A549 (cell line): ENCODE measurements around the gene FAM174C. TPM values are rescaled to one million over a fixed set of nuclear protein-coding genes. Genes with fewer than 3 reads are reported as not detected.

Source experiments
- ATAC-seq, 2 experiments: fragments of 200-7000 bp in 1 of 2; fragments of >200 bp in 1 of 2; cut with Nextera tagmentation in 1 of 2; cut with Tn5 transposase in 1 of 2; 3 replicates each; pipeline versions ENCODE4 v1.8.0 to v1.9.1; 2018 to 2020; ENCODE audit warnings: mild to moderate bottlenecking in 1 of 2, moderate library complexity in 1 of 2
- CTCF ChIA-PET: fragments of 300-600 bp; sonication (Branson Sonifier 250); formaldehyde crosslinking; extraction: SDS; loops from one replicate; lab custom pipeline; 2021; ENCODE audit warnings: antibody characterized with exemption, inconsistent platforms; lab: Yijun Ruan, JAX
- POLR2A ChIA-PET: fragments of 350-600 bp; formaldehyde crosslinking; extraction: SDS; loops from one replicate; lab custom pipeline; 2021; ENCODE audit warnings: antibody characterized with exemption, inconsistent platforms; lab: Yijun Ruan, JAX
- DNase-seq, 2 experiments: peaks; one replicate each; pipeline versions ENCODE4 v3.0.0 to v3.0.0-alpha.2; 2011 to 2016; ENCODE audit warnings: low read depth in 1 of 2, low spot score in 1 of 2
- FAIRE-seq: peaks from 2 replicates; lab custom pipeline; 2011; peaks lifted over from hg19 to GRCh38; lab: Jason Lieb, UNC
- H3K27ac ChIP-seq, 2 experiments: fragments of >200 bp; sonication (Bioruptor Twin); formaldehyde crosslinking; 3 replicates each; pipeline ENCODE4 v1.5.1; 2016 to 2017
- H3K4me1 ChIP-seq: fragments of >200 bp; sonication (Bioruptor Twin); formaldehyde crosslinking; 3 replicates; pipeline ENCODE4 v1.6.1; 2016
- H3K4me2 ChIP-seq: fragments of >200 bp; sonication (Bioruptor Twin); formaldehyde crosslinking; 3 replicates; pipeline ENCODE4 v1.6.1; 2016
- H3K4me3 ChIP-seq: fragments of >200 bp; sonication (Bioruptor Twin); formaldehyde crosslinking; 3 replicates; pipeline ENCODE4 v1.5.1; 2016
- H3K9me3 ChIP-seq: fragments of >200 bp; sonication (Bioruptor Twin); formaldehyde crosslinking; 3 replicates; pipeline ENCODE4 v1.6.1; 2016
- CBX2 ChIP-seq: fragments of 200-600 bp; sonication (generic); IDR thresholded peaks from 2 replicates; pipeline ENCODE4 v1.6.1; 2016; ENCODE audit warnings: low read depth, mild to moderate bottlenecking, borderline replicate concordance
- EHMT2 ChIP-seq: fragments of 200-600 bp; sonication (generic); IDR thresholded peaks from 2 replicates; pipeline ENCODE4 v1.6.1; 2016; ENCODE audit warnings: antibody characterized with exemption, low read depth, mild to moderate bottlenecking, moderate library complexity
- FOSL2 ChIP-seq, 2 experiments: fragments of 450-650 bp in 1 of 2; fragments of >200 bp in 1 of 2; sonication (Bioruptor Twin) in 1 of 2; formaldehyde crosslinking; IDR thresholded peaks; 2 replicates each; pipeline versions ENCODE4 v1.5.0 to v1.6.1; 2016 to 2020; ENCODE audit warnings: mild to moderate bottlenecking in 1 of 2, moderate library complexity in 1 of 2
- HOXB13 ChIP-seq: fragments of 250-450 bp; sonication (Bioruptor Pico); IDR thresholded peaks from 2 replicates; pipeline ENCODE4 v1.5.0; 2020; ENCODE audit warnings: low read depth, mild to moderate bottlenecking, moderate library complexity
- JUN ChIP-seq, 2 experiments: fragments of >200 bp; sonication (Bioruptor Twin); formaldehyde crosslinking; IDR thresholded peaks; 2 replicates in 1 of 2; 3 replicates in 1 of 2; pipeline ENCODE4 v1.6.1; 2016 to 2017
- JUNB ChIP-seq: fragments of >200 bp; sonication (Bioruptor Twin); formaldehyde crosslinking; IDR thresholded peaks from 2 replicates; pipeline ENCODE4 v1.6.1; 2016
- NPAS2 ChIP-seq: fragments of 250-450 bp; sonication (Bioruptor Pico); IDR thresholded peaks from 2 replicates; pipeline ENCODE4 v1.8.0; 2022; ENCODE audit warnings: mild to moderate bottlenecking, moderate library complexity, borderline replicate concordance
- PHF8 ChIP-seq: fragments of 200-600 bp; sonication (generic); IDR thresholded peaks from 2 replicates; pipeline ENCODE4 v1.6.1; 2016; ENCODE audit warnings: low read depth, mild to moderate bottlenecking, antibody characterized with exemption, moderate library complexity, borderline replicate concordance
- POLR2A ChIP-seq: IDR thresholded peaks from 2 replicates; pipeline ENCODE4 v1.6.1; 2012; ENCODE audit warnings: mild to moderate bottlenecking, low read length
- RFX5 ChIP-seq: fragments of 450-650 bp; IDR thresholded peaks from 2 replicates; pipeline ENCODE4 v1.7.1; 2014; ENCODE audit warnings: antibody characterized with exemption, mild to moderate bottlenecking, moderate library complexity
- RNF2 ChIP-seq: fragments of 200-600 bp; sonication (generic); IDR thresholded peaks from 2 replicates; pipeline ENCODE4 v1.6.1; 2016; ENCODE audit warnings: low read depth, mild to moderate bottlenecking, antibody characterized with exemption, moderate library complexity, borderline replicate concordance
- SMC3 ChIP-seq: fragments of >200 bp; sonication (Bioruptor Twin); formaldehyde crosslinking; IDR thresholded peaks from 3 replicates; pipeline ENCODE4 v1.6.1; 2018; ENCODE audit warnings: inconsistent platforms
- TFCP2L1 ChIP-seq: fragments of 250-450 bp; sonication (Bioruptor Pico); IDR thresholded peaks from 2 replicates; pipeline ENCODE4 v1.5.0; 2021; ENCODE audit warnings: mild to moderate bottlenecking
- ZC3H11A ChIP-seq: fragments of 450-650 bp; IDR thresholded peaks from 2 replicates; pipeline ENCODE4 v1.6.1; 2014; ENCODE audit warnings: antibody characterized with exemption, mild to moderate bottlenecking
- ZSCAN20 ChIP-seq: fragments of 250-450 bp; sonication (Bioruptor Pico); IDR thresholded peaks from 2 replicates; pipeline ENCODE4 v1.8.0; 2022; ENCODE audit warnings: mild to moderate bottlenecking, moderate library complexity
- WGBS: methylation state at CpG from one replicate; pipeline ENCODE4 v1.1.6; 2017; ENCODE audit errors: missing lambda C conversion rate; 5-methylcytosine and 5-hydroxymethylcytosine counted together
- polyA plus RNA-seq, 4 experiments: library from polyadenylated mRNA; depleted of rRNA in 3 of 4; stranded (reverse); fragments of >200 nt; fragmentation: RNase III in 1 of 4; extraction: RNeasy Plus Mini Kit Qiagen cat#74134 plus additional on column Dnase treatment in 1 of 4; gene quantifications; 2 replicates in 3 of 4; 3 replicates in 1 of 4; pipeline ENCODE4 v1.2.3, GENCODE V29; 2011 to 2017
- TF ChIP-seq, protein P1 (sequence below): IDR thresholded peaks from 2 replicates; pipeline ENCODE4 v1.6.1; 2012
- TF ChIP-seq, protein P2 (sequence below): fragments of 250-450 bp; sonication (Bioruptor Pico); IDR thresholded peaks from 2 replicates; pipeline ENCODE4 v1.5.0; 2020; ENCODE audit warnings: low read depth, mild to moderate bottlenecking, moderate library complexity
- TF ChIP-seq, protein P3 (sequence below): fragments of 150-350 bp; IDR thresholded peaks from 2 replicates; pipeline ENCODE4 v1.6.1; 2014; ENCODE audit warnings: low read depth, mild to moderate bottlenecking, low read length
- TF ChIP-seq, protein P4 (sequence below): IDR thresholded peaks from 2 replicates; pipeline ENCODE4 v1.6.1; 2012; ENCODE audit warnings: low read depth, borderline replicate concordance

Gene FAM174C
- polyA plus RNA-seq, 2 of the 4 experiments (the other 2 are of a cell fraction) = 24.8 to 37.1 TPM

DNA sequence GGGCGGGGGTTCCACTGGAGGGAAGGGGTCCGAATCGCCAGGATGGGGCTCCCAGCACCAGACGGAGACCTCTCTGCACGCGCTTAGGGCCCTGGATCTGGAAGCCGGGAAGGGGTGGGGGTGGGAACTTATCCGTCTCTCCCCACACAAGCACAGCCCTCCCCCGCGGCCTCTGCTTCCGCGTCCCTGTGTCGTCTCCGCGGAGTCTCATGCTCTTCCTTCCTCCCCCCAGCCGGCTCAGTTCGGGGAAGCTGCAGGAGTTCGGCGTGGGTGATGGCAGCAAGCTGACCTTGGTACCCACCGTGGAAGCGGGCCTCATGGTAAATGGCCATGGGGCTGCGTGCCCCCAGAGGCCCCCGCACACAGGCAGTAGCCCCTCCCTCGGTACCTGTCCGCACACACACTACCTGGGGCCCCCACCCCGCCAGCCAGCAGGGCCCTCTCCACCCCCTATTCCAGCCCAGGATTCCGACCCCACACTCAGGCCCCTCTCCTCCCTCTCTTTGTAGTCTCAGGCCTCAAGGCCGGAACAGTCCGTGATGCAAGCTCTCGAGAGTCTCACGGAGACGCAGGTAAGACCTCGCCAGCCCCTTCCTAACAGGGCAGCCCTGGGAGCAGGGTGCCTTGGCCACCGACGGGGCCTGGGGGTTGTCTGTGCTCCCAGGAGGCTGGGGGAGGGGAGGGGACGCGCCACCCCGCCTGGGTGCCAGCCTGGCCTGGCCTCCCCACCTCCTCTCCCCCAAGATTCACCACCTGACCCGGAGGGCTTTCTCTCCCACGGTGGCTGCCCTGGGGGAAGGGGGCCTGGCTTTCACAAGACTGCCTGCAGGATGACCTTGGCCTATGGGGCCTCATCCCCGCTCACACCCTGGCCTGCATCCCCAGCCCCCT is 23.8 kb upstream of the FAM174C start:
- WGBS = 0% methylated on average over 9 of the region's 41 CpGs
- peak overlapping the region; percentile 100 for H3K4me2 ChIP-seq
- ATAC-seq = peak; percentile 3 to 12; a peak in 5 of 6 replicates
- H3K9me3 ChIP-seq = no peaks in the 10 kb centered on the region
- CTCF ChIA-PET = interaction anchor here (0.9 to 18.7 kb wide), 3 partner anchors 8 to 16 kb away, joined by 6 to 500 read pairs (median 107); partner anchors contain the start of genes ATP5F1D and CIRBP
- peaks cover 41% of the 10 kb centered on the region for H3K4me1 ChIP-seq
- no peak for FAIRE-seq
- POLR2A ChIA-PET = interaction anchor here (0.6 kb wide), 1 partner anchor 254 kb away, joined by 3 read pairs; no protein-coding TSS in a partner anchor
- peak overlapping the region; percentile 97 for H3K4me3 ChIP-seq
- DNase-seq = peak in 1 of 2 experiments; percentile 86
- TF ChIP-seq, protein P1, sequence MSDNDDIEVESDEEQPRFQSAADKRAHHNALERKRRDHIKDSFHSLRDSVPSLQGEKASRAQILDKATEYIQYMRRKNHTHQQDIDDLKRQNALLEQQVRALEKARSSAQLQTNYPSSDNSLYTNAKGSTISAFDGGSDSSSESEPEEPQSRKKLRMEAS = peak; percentile 17
- no peak for TF ChIP-seq CBX2
- H3K27ac ChIP-seq = peak overlapping the region; percentile 100

DNA sequence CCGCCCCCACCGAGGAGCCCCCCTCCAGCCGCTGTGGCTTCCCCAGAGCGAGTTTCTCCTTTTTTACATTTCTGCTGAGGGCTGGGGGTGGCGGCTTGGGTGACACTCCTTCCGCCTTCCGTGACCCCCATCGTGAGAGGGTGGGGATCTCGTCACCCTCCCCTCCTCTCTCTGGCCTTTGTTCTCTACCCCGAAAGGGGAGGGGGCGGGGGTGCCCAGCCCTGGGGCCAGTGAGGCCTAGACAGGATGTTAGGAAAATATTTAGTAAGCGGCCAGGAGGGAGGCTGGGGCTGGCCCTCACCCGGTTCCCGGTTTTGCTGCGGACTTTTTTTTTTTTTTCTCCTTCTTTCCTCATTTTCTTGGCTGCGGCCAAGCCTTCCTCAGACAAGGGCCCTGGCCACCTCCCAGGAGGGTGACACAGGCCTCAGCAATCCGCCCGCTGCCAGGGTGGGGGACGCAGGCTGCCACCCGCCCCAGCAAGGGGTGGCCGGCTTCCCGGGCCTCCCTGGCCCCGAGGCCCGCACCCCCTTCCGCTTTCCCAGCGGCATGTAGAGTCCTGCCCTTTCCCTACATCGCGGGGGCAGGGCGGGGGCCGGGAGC is 23.0 kb upstream of the FAM174C start:
- Histone ChIP-seq H3K4me2 (peak overlapping the region; percentile 100), H3K9me3 (no peaks in the 10 kb centered on the region), H3K4me1 (peaks cover 45% of the 10 kb centered on the region)
- no peak for FAIRE-seq
- TF ChIP-seq SMC3 = 0 out of 3 replicates have a peak, but pooled peaks have one; percentile 8
- TF ChIP-seq, protein P2, sequence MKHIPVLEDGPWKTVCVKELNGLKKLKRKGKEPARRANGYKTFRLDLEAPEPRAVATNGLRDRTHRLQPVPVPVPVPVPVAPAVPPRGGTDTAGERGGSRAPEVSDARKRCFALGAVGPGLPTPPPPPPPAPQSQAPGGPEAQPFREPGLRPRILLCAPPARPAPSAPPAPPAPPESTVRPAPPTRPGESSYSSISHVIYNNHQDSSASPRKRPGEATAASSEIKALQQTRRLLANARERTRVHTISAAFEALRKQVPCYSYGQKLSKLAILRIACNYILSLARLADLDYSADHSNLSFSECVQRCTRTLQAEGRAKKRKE (CRISPR knock-in tag) = no peak
- no peak for TF ChIP-seq HOXB13
- no peak for TF ChIP-seq EHMT2
- no peak for TF ChIP-seq ZSCAN20 (CRISPR knock-in tag)
- no peak for TF ChIP-seq ZC3H11A
- no peak for TF ChIP-seq RFX5
- TF ChIP-seq, protein P3, sequence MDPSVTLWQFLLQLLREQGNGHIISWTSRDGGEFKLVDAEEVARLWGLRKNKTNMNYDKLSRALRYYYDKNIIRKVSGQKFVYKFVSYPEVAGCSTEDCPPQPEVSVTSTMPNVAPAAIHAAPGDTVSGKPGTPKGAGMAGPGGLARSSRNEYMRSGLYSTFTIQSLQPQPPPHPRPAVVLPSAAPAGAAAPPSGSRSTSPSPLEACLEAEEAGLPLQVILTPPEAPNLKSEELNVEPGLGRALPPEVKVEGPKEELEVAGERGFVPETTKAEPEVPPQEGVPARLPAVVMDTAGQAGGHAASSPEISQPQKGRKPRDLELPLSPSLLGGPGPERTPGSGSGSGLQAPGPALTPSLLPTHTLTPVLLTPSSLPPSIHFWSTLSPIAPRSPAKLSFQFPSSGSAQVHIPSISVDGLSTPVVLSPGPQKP = no peak
- TF ChIP-seq NPAS2 (CRISPR knock-in tag) = no peak
- TF ChIP-seq JUNB = no peak
- TF ChIP-seq TFCP2L1 (CRISPR knock-in tag) = no peak
- TF ChIP-seq POLR2A = no peak
- TF ChIP-seq JUN (IDR thresholded peaks at IDR 0.05) = peak in 1 of 2 experiments; percentile 59; a peak in 3 of 5 replicates
- TF ChIP-seq RNF2 = no peak
- no peak for TF ChIP-seq PHF8
- TF ChIP-seq, protein P4, sequence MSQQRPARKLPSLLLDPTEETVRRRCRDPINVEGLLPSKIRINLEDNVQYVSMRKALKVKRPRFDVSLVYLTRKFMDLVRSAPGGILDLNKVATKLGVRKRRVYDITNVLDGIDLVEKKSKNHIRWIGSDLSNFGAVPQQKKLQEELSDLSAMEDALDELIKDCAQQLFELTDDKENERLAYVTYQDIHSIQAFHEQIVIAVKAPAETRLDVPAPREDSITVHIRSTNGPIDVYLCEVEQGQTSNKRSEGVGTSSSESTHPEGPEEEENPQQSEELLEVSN = no peak
- TF ChIP-seq FOSL2 (IDR thresholded peaks at IDR 0.05) = no peak
- TF ChIP-seq FOSL2 (CRISPR knock-in tag; IDR thresholded peaks at IDR 0.05) = peak; percentile 47; the same call in 1 of the 2 replicates
- TF ChIP-seq, all 56 proteins: peak for 3
- Histone ChIP-seq H3K4me3 (peak overlapping the region; percentile 97), H3K27ac (peak overlapping the region; percentile 100)
- ATAC-seq = peak; percentile 5 to 13; a peak in 5 of 6 replicates
- ChIA-PET POLR2A (interaction anchor here (0.9 to 5.0 kb wide), 6 partner anchors 8 to 23 kb away, joined by 3 to 62 read pairs (median 12); partner anchors contain the start of genes CIRBP and FAM174C), CTCF (interaction anchor here (0.6 to 18.7 kb wide), 6 partner anchors 9 to 121 kb away, joined by 3 to 500 read pairs (median 8); partner anchors contain the start of genes ATP5F1D and CIRBP)
- 0% methylated on average over 6 of the region's 30 CpGs for WGBS
- DNase-seq = peak in 1 of 2 experiments; percentile 85
